Panc1 (cell line): ENCODE data around the gene ELFN2. TPM values are rescaled to one million over a fixed set of nuclear protein-coding genes. Genes with fewer than 3 reads are reported as not detected.

Experiments used
- ATAC-seq: fragments of 200-7000 bp; cut with Tn5 transposase; 2 replicates; pipeline ENCODE4 v1.9.1; 2020; ENCODE audit warnings: mild to moderate bottlenecking, moderate library complexity
- BruUV-seq: library from RNA; stranded (reverse); fragments of 400-500 nt; replicated peaks from 2 replicates; lab custom pipeline; 2021; lab: Mats Ljungman, UMichigan
- CTCF ChIA-PET: fragments of 300-600 bp; sonication (Branson Sonifier 250); formaldehyde crosslinking; loops from one replicate; lab custom pipeline; 2022; ENCODE audit warnings: antibody characterized with exemption; lab: Charles Lee
- POLR2A ChIA-PET: fragments of 300-600 bp; sonication (Branson Sonifier 250); formaldehyde crosslinking; loops from one replicate; lab custom pipeline; 2022; ENCODE audit warnings: antibody characterized with exemption; lab: Charles Lee
- DNase-seq: peaks from one replicate; pipeline ENCODE4 v3.0.0-alpha.2; 2010; ENCODE audit warnings: low read depth, low spot score
- H3K27ac ChIP-seq: 2 replicates; pipeline ENCODE4 v1.5.1; 2011; ENCODE audit warnings: mild to moderate bottlenecking, low read length, inconsistent platforms
- H3K27me3 ChIP-seq: fragments of 200-500 bp; sonication (Bioruptor generic); 2 replicates; pipeline ENCODE4 v1.6.0; 2014; ENCODE audit warnings: low read length, inconsistent platforms; ENCODE audit not compliant: control insufficient read depth, insufficient read depth
- H3K36me3 ChIP-seq: fragments of 200-500 bp; sonication (Bioruptor generic); 2 replicates; pipeline ENCODE4 v1.5.1; 2014; ENCODE audit warnings: inconsistent platforms, mild to moderate bottlenecking, low read length, moderate library complexity; ENCODE audit not compliant: control insufficient read depth, insufficient read depth
- H3K4me1 ChIP-seq: 2 replicates; pipeline ENCODE4 v1.5.1; 2011; ENCODE audit warnings: inconsistent platforms, mild to moderate bottlenecking, low read length, moderate library complexity; ENCODE audit not compliant: control insufficient read depth, insufficient read depth
- H3K4me3 ChIP-seq, 2 experiments: 2 replicates each; pipeline ENCODE4 v1.5.1; 2011 to 2012; ENCODE audit warnings: low read depth in 2 of 2, low read length in 2 of 2, mild to moderate bottlenecking in 2 of 2, inconsistent platforms in 1 of 2, moderate library complexity in 1 of 2
- H3K9me3 ChIP-seq: fragments of 200-500 bp; sonication (Bioruptor generic); 2 replicates; pipeline ENCODE4 v1.5.1; 2014; ENCODE audit warnings: low read depth, mild to moderate bottlenecking, inconsistent platforms, low read length, moderate library complexity; ENCODE audit not compliant: control insufficient read depth, insufficient read depth
- CTCF ChIP-seq: fragments of 450-650 bp; IDR thresholded peaks from 2 replicates; pipeline ENCODE4 v1.5.1; 2017; ENCODE audit warnings: mild to moderate bottlenecking
- POLR2AphosphoS5 ChIP-seq: IDR thresholded peaks from 2 replicates; pipeline ENCODE4 v1.6.1; 2012; ENCODE audit warnings: mild to moderate bottlenecking, low read depth, low read length, moderate library complexity
- REST ChIP-seq, 2 experiments: IDR thresholded peaks; 2 replicates each; pipeline ENCODE4 v1.6.1; 2011 to 2012; ENCODE audit warnings: low read depth in 2 of 2, control low read depth in 1 of 2, low read length in 1 of 2, mild to moderate bottlenecking in 1 of 2, moderate library complexity in 1 of 2; ENCODE audit not compliant: insufficient read depth in 1 of 2
- SIN3A ChIP-seq: IDR thresholded peaks from 2 replicates; pipeline ENCODE4 v1.6.1; 2012; ENCODE audit warnings: low read depth, mild to moderate bottlenecking, low read length, moderate library complexity, borderline replicate concordance; ENCODE audit not compliant: insufficient read depth
- TCF7L2 ChIP-seq: IDR thresholded peaks from 2 replicates; pipeline ENCODE4 v1.6.1; 2011; ENCODE audit warnings: mild to moderate bottlenecking, low read depth, low read length, inconsistent platforms
- in situ Hi-C: cut with HindIII; loops from 2 replicates; pipeline ENCODE4 v1.10.0; 2016; ENCODE audit warnings: low sequenced_read_pairs, low pct_unique_long_range_greater_than_20kb
- intact Hi-C: fragments of 100-400 bp; cut with micrococcal nuclease; formaldehyde crosslinking; loops from one replicate; pipeline ENCODE4 v1.10.0; 2022; ENCODE audit not compliant: unreplicated experiment
- total RNA-seq: library from RNA; stranded (reverse); gene quantifications from one replicate; pipeline ENCODE4 v1.2.1, GENCODE V29; 2021; ENCODE audit not compliant: unreplicated experiment

ELFN2 gene
- total RNA-seq, 1 experiment from 2014 or later, result 2.9 TPM

- Histone ChIP-seq H3K27ac (no peak overlapping the region), H3K36me3 (no peaks in the 10 kb centered on the region), H3K27me3 (no peaks in the 10 kb centered on the region), H3K4me1 (peaks cover 12% of the 10 kb centered on the region), H3K9me3 (no peaks in the 10 kb centered on the region), H3K4me3 (no peak overlapping the region)
- ChIA-PET CTCF (no interaction called here), POLR2A (no interaction called here)
- DNase-seq (no peak), ATAC-seq (no peak)
- no TSS peak for BruUV-seq
- in situ Hi-C loops (no loop called here), intact Hi-C loops (no loop called here)
- TF ChIP-seq REST (IDR thresholded peaks at IDR 0.05; ENCODE audit: insufficient read depth in 1 of 2, low read depth in 2 of 2, low read length in 1 of 2) (no peak), POLR2AphosphoS5 (no peak), CTCF (no peak), TCF7L2 (no peak), SIN3A (no peak)
These were observed 48.2 kb downstream of the ELFN2 start for GRCh38 chr22:37379085-37379484.

- in situ Hi-C loops, result no loop called here
- POLR2A ChIA-PET, result no interaction called here
- peak; percentile 46; the same call in 1 of the 2 replicates for ATAC-seq
These were observed 48.6 kb downstream of the ELFN2 start for GRCh38 chr22:37378642-37379058.

More at GRCh38 chr22:37378642-37379058, 48.6 kb downstream of the ELFN2 start:
- BruUV-seq, result no TSS peak
- intact Hi-C loops, result no loop called here
- Histone ChIP-seq H3K36me3 (no peaks in the 10 kb centered on the region), H3K4me3 (no peak overlapping the region), H3K27ac (no peak overlapping the region), H3K9me3 (no peaks in the 10 kb centered on the region), H3K4me1 (peaks cover 12% of the 10 kb centered on the region), H3K27me3 (no peaks in the 10 kb centered on the region)
- TF ChIP-seq CTCF (no peak), REST (IDR thresholded peaks at IDR 0.05; ENCODE audit: insufficient read depth in 1 of 2, low read depth in 2 of 2, low read length in 1 of 2) (no peak), TCF7L2 (no peak), POLR2AphosphoS5 (no peak), SIN3A (no peak)
- no peak for DNase-seq
- CTCF ChIA-PET, result no interaction called here
